ENCODE results near the gene HID1. TPM values are rescaled to one million over a fixed set of nuclear protein-coding genes. Genes with fewer than 3 reads are reported as not detected.

The HID1 gene
- total RNA-seq, 2 donors from 2014 or later: 7.4 to 8.2 TPM

DNA sequence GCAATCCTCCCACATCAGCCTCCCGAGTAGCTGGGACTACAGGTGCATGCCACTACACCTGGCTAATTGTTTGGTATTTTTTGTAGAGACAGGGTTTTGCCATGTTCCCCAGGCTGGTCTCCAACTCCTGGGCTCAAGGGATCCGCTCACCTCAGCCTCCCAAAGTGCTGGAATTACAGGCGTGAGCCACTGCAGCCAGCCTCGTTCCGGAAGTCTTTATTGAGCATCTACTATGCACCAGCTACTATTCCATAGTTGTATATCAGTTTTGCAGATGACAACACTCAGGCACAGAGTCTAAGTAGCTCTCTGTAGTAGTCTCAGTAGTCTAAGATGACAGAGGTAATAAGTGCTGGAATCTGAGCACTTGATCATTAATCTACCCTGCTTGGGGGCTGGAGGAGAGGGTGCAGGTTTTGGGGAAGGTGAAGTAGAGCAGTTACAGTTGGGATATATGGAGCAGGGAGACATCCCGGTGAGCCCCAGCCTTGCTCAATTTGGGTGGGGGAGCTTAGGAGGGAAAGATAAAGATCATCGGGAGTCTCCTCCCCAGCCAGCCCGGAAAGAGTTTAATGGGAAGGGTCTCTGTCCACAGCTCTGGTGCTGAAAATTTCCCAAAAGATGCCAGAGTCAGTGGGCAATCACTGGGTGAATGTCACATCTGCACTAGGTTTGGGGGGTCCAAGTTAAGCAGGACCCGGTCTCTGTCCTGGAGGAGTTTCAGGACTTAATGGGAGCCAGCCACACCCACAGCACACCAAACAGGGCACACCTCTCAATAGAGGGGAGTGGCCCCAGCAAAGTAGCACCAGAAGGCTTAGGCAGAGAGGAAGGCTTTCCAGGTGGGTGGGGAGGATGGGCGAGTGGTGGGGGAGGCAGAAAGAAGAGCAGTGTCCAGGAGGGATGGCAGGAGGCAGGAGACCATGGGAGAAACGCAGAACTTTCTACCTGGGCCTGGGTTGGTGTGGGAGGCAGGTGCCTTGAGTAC, 35.2 kb downstream of the HID1 start:
- intact Hi-C loops (cut with DNase I): no loop called here
- no peak for DNase-seq
- ATAC-seq: no peak

- ATAC-seq (no peak), DNase-seq (no peak)
- intact Hi-C loops (cut with DNase I): no loop called here
These were observed 36.1 kb downstream of the HID1 start for GRCh38 chr17:74936470-74936799.

DNA sequence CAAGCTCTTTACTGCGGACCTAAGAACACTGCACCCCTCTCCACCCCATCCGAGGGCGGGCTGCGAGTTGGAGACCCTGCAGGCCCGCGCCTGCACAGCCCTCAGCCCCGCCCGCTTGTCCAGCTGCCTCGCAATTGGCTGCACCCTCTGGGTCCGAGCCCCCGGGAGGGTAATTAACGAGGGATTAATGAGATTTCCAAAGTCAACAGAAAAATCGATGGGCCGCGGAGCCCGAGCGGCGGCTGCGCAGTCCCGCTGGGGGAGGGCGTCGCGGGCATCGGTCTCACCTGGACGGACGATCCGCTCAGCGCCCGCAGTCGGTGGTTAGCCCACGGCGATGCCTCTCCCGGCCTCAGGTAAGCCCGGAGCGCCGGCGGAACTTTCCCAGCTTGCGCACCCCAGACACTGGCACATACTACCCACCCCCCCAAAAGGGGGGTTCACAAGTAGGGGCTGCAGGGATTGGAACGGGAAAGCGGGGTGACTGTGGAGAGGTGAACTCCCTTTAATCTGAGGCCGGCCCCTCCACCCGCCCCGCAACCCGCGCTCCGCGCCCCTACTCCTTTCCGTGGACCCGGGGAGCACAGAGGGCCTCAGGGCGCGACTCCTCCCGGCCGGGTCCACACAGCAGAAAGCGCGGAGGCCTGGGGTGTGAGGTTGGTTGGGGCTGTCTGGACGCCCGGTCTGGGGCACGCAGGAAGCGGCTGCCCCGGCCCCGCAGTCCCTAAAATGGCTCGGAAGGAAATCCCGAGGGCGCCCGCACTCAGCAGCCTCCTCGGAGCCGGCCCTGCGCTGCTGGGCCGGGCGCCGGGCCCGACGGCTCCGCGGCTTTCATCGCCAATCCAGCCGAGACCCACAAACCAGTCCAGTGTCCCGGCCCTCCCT, 36.7 kb downstream of the HID1 start, which contains the start of gene OTOP3:
Gene OTOP3 (plus strand): TSS at position 314 of the 885 bp plus-strand sequence. CDS start 24 bp downstream, at position 338.
- no peak for ATAC-seq

GRCh38 chr17:74935048-74935447, 37.5 kb downstream of the HID1 start:
- ATAC-seq (no peak), DNase-seq (no peak)
- intact Hi-C loops (cut with DNase I): no loop called here

More for the DNA sequence above, 36.7 kb downstream of the HID1 start, which contains the start of gene OTOP3:
- intact Hi-C loops (cut with DNase I): no loop called here
- DNase-seq: no peak

- intact Hi-C loops (cut with DNase I): no loop called here
- ATAC-seq: no peak
- no peak for DNase-seq
These were observed 42.0 kb downstream of the HID1 start for GRCh38 chr17:74930535-74931036.

GRCh38 chr17:74928786-74929185, 43.8 kb downstream of the HID1 start:
- ATAC-seq (no peak), DNase-seq (no peak)
- intact Hi-C loops (cut with DNase I): no loop called here

- intact Hi-C loops (cut with DNase I): no loop called here
- no peak for ATAC-seq
These were observed 47.3 kb downstream of the HID1 start for GRCh38 chr17:74925242-74925641.

GRCh38 chr17:74924250-74924948, 48.2 kb downstream of the HID1 start, which contains the start of gene OTOP2:
TSS of gene OTOP2 (plus strand) at chr17:74924273. CDS start at chr17:74924633, 360 bp downstream.
- intact Hi-C loops (cut with DNase I): no loop called here
- no peak for DNase-seq
- ATAC-seq: peak in 1 of 2 donors; percentile 24

More at GRCh38 chr17:74925242-74925641, 47.3 kb downstream of the HID1 start:
- DNase-seq: no peak

DNA sequence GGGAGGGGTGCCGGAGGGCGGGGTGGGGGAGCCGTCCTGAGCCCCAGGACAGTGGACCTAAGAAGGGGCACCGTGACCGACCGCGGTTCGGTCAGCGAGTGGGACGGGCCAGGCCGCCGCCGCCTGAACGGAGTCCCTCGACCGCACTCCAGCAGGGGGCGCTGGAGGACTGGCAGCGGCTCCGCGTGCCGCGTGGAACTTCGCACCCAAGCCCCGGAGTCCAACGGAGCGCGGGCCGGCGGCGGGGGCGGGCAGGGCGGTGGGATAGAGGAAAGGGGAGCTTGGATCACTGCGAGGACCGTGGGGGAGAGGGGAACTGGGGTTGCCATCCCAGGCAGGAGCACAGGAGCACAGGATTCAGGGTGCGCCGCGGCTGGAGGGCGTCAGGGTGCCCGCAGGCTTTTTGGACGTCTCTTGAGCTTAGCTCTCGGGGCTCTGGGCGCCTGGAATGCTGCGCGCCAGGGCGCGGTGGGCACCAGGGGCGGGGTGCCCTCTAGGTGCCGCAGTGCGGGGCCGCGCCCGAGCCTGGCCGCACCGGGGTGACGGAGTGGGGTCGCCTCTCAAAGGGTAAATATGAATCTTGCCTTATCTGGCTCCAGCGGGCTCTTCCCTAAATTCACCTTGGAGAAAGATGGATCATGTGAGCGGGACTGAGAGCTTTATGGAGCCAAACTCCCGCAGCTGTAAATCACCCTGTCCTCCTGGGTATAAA, 48.9 kb downstream of the HID1 start:
- ATAC-seq (peak; percentile 41 to 70), DNase-seq (peak; percentile 82)
- intact Hi-C loops (cut with DNase I): loop anchor here in 1 of 2 donors (1.0 kb wide), 1 partner anchor 35 kb away; no protein-coding TSS in a partner anchor

DNA sequence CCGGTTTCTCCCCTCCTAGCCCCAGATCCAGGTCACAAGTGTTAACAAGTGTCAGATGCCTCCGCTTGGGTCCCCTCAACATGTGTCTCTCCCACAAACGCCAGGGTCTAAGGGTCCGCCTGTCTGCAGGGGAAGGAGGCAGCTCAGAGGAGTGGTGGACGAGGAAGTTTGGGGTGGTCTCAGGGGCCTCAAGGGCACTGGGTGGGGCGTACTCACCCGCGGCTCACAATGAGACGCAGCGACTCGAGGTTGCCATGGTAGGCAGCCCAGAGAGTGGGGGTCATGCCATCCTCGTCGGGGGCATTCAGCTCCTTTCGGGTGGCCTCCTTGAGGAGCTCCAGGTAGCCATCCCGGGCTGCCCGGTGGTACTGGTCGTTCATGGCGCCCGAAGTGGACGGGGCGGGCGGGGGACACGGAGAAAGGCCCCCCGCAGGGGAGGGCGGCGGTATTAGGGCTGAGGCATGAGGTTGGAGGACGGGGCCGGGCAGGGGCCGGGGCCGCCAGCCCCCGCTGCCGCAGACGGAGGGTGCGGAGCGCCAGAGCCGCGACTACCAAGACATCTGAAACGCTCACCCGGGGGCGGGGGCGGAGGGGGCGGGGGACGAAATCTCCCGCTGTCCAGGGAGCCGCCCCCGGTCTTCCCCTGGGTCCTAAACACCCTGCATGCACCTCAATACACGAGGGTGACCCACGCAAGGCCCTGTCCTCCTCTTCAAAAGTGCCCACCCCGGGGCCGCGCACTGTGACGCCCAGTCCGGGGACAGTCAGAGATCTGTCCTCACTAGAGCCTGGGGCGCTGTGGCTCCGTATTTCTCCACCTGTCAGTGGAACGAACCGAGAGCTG, 49.6 kb downstream of the HID1 start, which contains the start of gene USH1G:
Gene USH1G (minus strand): TSS at position 562 of the 844 bp plus-strand sequence. CDS start 182 bp downstream, at position 380.
- no peak for DNase-seq
- ATAC-seq: peak; percentile 4 to 19
- intact Hi-C loops (cut with DNase I): loop anchor here in 1 of 2 donors (1.0 kb wide), 1 partner anchor 35 kb away; no protein-coding TSS in a partner anchor

DNA sequence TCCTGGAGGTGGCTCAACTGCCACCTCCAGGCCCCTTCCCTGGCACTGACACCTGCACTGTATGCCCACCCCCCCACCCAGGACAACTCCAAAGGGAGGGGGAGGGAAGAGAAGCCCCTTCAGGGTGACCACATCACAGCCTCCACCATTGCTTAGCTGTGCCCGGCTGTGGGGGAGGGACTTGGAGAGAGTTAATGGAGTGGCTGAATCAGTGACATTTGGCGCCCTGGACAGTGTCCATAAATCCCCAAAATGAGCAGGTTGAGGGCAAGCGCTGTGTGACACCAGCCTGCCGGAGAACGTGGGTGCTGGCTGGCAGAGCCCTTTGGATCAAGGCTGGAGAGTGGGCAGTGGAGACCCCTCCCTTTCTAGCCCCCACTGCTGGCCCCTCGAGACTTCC, 50.4 kb downstream of the HID1 start:
- intact Hi-C loops (cut with DNase I): no loop called here
- DNase-seq: no peak

DNA sequence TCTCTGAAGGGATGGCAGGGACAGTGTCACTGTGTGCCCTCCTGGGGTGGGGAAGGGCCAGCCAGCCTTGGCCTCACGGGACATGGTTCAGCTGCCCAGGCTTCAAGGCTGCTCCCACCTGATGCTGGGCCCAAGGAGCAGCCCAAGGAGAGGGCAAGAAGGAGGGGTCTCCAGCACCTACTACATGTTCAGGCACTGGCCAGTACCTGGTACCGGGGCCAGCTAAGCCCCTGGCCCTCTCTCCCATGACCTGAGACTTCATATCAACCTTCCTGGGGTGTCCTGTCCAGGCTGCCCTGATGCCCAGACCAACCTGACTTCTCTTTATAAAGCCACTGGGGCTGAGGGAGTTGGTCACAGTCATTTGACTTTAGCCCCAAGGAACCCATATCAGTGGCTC, 50.8 kb downstream of the HID1 start:
- intact Hi-C loops (cut with DNase I): no loop called here
- ATAC-seq: no peak
- DNase-seq: no peak

More for the DNA sequence above, 50.4 kb downstream of the HID1 start:
- ATAC-seq: no peak

- intact Hi-C loops (cut with DNase I): no loop called here
- ATAC-seq: peak; percentile 33 to 78
These were observed 51.4 kb downstream of the HID1 start for GRCh38 chr17:74921026-74921681.

DNA sequence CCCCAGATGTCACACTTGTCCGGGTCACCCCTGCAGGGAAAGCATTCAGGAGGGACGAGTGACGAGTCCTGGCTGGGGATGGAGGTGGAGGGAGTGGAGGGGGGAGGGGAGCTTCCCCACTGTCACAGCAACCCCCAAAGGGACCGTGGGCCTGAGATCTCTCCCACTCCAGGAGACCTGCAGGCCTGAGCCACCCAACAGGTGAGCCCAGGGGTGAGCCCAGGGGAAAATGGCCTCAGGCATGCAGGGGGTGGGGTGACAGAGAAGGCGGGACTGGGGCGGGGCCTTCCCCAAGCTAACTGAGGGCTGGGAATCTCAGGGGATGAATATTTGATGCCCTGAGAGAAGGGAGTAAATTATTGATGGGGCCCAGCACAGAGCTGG, 51.9 kb downstream of the HID1 start:
- intact Hi-C loops (cut with DNase I): no loop called here
- no peak for DNase-seq

More at GRCh38 chr17:74921026-74921681, 51.4 kb downstream of the HID1 start:
- DNase-seq: no peak

DNA sequence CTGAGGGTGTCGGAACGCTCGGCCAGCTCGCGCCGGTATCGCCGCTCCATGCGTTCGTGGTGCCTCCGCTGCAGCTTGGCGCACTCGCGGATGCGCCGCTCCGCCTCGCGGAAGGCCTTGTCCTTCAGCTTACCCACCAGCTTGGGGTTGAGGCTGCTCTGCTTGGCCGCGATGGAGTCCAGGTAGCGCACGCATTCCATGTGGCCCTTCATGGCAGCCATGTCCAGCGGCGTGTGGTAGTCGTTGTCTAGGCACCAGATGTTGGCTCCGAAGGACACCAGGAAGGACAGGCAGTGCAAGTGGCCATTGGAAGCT, 52.3 kb downstream of the HID1 start:
- ATAC-seq (no peak), DNase-seq (no peak)
- intact Hi-C loops (cut with DNase I): no loop called here

More for the DNA sequence above, 51.9 kb downstream of the HID1 start:
- peak in 1 of 2 donors; percentile 2 for ATAC-seq

DNA sequence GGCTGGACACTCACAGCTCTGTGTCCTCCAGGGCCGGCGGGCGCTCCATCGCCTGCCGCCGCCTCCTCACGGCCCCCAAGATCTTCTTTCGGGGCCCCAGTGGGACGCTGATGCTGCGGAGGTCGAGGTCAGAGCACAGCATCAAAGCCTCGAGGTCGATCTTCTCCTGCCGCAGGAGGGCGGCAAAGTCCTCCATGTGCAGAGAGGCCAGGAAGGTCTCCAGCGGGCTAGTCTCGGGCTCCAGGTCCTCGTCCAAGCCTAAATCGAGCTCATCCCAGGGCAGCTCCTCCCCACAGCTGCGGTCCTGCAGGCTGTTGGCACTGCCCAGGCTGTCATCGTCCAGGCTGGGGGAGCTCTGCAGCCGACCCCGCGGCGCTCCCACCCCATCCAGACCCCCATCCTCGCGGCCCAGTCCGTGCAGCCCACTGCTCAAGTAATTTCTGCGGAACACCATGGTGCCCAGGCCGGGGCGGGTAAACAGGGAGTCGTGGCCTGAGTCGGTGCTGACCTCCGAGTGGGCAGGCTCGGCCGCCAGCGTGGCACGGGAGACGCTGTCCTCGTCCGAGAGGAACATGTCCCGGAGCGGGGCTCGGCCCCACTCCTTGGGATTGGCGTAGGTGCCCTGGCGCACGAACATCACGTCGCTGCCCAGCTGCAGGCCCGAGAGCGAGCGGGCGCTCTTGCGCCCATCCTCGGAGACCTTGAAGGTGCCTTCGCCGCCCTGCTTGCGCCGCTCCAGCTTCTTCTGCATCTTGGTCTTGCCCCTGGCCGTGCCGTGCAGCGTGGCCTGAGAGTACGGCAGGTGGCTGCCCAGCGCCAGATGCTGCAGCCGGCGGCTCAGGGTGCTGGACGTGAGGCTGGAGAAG, 52.9 kb downstream of the HID1 start:
- ATAC-seq (no peak), DNase-seq (no peak)
- intact Hi-C loops (cut with DNase I): no loop called here
